IPS-11a (cell line): ENCODE measurements around the gene PKNOX2.

ENCODE experiments used
- H3K4me3 ChIP-seq: one replicate; pipeline ENCODE4 v1.5.1; 2013; ENCODE audit warnings: low read depth, low read length, control low read depth

Gene PKNOX2

DNA sequence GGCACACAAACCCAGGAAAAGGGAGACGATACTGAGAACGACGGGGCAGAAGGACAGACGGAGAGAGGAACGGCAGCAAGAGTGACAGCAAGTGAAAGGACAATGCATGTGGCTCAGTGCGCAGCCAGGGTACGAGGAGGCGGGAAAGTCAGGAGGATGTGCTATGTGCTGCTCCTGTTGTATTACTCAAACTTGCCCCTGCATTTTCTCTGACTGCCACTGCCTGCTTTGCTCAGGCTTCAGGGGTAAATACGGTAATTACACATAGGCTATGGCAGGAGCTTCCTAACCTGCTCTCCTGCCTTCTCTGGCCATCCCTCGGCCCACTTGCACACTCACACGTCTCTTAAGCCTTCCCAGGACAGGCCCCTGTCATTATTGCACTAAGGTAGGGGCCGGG is 236.7 kb downstream of the PKNOX2 start:
- H3K4me3 ChIP-seq: no peak overlapping the region

DNA sequence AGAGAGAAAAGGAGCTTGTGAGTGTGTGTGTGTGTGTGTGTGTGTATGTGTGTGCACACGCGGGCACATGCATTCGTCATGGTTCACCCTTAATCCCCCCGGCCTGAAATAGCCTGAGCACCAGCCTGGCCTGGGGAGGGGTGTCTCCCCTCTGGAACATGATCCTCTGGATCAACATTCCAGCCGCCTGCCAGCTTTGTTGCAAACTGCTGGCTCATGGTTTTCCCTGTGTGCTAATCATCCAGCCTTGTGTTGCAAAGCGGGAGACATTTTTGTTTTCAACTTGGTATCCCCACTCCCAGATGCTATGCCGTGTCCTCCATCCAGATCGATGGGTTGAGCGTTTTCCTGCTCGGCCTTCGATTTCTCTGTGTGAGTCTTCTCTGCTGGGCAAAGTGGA is 237.2 kb downstream of the PKNOX2 start:
- no peak overlapping the region for H3K4me3 ChIP-seq

DNA sequence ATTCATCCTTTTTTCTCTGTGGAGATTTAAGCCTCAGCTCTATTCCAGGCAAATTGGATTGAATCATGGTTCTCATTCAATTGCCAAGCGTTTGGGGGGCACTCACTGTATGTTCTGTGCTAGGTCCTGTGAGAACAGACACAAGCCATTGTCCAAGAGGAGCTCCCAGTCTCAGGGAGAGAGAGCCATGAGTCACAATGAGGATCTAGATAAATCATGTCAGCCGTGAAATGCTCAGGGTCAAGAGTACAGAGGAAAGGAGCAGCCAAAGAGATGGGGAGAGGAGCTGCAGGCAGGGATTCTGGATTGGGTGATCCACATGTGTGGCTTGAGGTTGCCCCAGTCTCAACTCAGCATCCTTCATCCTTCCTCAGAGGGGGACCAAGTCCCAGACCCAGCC is 237.9 kb downstream of the PKNOX2 start:
- no peak overlapping the region for H3K4me3 ChIP-seq

DNA sequence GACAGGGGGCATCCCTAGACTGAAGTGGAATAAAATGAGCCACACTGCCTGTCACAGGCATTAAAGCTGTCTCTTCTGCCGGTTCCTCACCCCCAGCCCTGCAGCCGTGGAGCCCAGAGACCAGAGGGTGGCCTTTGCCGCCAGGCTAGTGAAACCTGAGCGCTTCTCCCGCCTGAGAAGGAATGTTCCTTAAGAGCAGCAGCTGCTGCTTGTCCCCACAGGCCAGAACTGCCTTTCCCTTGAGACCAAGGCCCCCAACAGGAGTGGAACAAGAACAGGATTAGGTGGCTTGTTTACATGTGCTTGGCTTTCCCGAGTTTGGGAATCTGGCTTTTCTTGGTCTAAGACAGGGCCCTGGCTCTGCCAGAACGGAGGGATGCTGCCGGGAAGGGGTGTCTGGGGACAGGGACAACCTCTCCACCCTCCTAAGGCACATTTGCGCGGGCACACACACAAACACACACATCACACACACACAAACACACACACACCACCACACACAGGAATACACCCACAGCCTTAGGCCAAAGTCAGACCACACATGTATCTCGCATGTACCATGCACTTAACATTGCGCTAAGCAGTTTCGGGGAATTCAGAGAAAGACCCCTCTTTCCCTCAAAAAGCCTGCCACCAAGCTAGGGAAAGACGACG is 239.7 kb downstream of the PKNOX2 start:
- H3K4me3 ChIP-seq: no peak overlapping the region

DNA sequence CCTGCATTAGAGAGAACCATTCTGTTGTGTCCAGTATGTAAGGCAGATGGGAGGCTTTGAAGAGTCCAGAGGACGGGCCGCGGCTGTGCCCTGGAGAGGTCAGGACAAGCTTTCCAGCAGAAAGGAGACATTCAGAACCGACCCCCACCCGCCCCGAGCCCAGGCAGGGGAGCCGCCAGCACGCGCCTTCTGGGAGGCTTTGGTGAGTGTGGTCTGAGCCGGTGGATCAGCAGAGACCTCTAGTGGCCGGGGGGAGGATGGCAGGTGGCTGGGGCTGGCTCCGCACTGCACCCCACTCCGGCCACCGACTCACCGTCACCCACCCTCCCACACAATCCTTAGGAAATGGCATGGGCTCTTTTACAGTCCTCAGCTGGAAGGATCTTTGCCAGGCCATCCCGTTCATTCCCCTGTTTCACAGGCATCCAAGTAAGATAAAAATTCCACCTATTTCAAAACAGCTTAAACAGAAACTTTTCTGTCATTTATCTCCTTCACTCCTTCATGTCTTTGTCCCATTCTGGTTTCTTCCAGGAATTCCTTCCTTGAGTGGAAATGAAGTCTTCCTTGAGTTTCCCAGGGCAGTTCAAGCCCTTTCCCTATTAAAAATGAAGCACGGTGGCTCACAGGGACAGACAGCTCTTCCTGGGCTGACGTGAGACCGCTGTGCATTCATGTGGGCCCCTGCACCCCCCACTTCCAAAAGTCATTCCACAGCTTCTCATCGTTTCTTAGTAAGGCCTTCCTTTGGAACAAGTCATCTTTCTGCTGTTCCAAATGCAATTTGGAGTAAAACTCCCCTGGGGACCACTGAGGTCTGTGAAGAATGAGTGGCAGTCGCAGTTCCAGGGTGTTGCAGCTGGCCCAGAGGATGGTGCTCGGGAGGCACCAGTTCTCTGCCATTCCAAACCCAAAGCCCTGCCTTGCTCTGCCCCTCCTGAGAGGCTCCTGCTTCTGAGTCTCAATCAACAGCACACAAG is 240.6 kb downstream of the PKNOX2 start:
- no peak overlapping the region for H3K4me3 ChIP-seq

DNA sequence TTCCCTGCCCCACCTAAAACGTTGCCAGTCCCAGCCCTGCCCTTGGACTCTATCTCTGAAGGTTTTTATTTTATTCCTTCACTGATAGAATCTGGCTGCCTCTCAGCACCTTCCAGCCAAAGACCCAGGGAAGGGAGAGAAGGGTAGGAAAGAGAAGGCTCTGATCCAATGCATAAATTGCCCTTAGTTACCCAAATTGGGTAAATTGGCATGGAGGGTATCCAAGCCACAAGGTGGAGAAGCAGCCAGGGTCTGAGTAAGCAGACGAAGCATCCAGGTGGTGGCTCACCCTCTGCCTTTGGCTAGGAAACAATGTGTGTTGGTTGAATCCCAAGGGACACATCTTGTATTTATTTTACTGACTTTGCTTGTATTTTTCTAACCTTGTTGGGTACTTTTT is 242.5 kb downstream of the PKNOX2 start:
- H3K4me3 ChIP-seq: no peak overlapping the region

DNA sequence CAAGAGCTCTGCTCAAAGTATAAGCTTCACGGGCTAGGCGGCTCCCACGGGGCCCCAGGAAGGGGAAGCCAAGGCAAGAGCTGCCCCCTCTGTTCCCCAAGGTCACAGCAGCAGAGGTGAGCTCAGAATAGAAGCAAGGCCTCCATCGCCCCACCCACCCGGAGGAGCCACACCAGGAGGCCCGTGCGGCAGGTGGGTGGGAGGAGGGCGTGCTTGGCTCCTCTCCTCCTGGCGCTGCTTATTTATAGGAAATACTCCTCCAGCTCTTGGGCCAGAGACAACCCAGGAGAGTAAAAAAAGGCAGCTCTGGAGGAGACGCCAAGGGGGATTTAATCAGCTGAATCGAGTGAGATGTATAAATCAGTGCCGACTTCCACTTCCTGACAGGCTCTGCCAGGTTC is 243.8 kb downstream of the PKNOX2 start:
- no peak overlapping the region for H3K4me3 ChIP-seq

DNA sequence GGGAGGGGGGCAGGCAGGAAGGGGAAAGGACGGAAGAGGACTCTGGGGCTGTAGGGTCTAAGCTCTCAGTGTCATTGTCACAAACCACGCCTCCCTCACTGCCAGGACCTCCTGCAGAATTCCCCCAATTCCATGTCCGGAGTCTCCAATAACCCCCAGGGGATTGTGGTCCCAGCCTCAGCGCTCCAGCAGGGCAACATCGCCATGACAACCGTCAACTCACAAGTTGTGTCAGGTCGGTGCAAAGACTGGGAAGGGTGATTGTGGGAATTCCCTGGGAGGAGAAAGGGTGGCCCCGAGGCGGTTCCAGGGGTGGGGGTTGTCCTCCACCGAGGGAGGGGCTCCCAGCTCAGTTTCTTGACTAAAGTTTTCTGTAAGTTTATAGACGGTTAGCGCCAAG is 245.5 kb downstream of the PKNOX2 start:
- no peak overlapping the region for H3K4me3 ChIP-seq

DNA sequence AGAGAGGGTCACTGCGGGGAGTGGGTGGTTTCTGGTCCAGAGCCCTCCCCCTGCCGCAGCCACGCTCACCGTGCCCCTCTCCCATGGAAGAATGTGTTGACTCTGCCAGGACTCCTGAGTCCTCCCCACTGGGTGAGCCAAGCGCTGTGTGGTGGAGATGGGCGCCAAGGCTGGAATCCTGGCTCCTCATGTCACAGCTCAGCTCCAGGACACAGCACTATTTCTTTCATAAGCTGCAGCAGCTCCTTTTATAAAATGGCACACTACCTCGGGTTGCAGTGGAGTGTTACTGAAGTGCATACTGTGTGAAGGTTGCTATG is 247.6 kb downstream of the PKNOX2 start:
- no peak overlapping the region for H3K4me3 ChIP-seq

DNA sequence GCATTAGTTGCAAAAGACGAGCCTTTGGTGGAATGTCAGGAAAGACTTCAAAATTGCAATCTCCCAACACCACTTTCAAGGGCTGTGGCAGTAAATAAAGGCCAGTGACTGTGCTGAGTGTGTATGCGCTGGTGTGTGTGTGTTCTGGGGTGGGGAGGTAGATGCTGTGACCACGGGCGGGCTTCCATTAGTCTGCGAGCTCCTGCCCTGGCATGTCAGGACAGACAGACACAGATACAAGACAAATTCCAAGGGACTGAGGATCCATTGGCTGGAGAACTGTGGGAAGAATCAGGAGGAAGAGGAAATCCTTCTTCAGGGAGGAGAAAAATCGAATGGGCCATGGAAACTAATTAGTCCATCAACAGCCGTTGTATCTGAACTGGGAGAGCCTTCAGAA is 248.0 kb downstream of the PKNOX2 start:
- no peak overlapping the region for H3K4me3 ChIP-seq

DNA sequence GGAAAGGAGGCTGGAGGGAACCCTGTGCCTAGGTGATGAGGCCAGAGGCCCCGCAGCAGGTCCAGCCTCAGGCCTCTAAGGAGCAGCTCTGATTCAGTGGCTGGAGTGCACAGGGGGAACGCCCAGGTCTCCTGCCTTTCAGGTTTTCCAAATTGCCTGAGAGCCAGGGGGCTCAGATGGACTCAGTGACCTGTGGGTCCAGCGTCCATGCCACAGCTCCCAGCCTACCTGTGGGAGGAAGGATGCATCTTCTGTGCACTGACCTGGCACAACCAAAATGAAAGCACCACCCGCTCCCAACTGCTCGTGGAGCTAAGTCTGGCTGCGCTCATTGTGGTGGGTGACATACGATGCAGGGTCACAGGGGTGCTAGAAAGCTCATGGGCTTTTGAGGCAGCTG is 248.7 kb downstream of the PKNOX2 start:
- no peak overlapping the region for H3K4me3 ChIP-seq

DNA sequence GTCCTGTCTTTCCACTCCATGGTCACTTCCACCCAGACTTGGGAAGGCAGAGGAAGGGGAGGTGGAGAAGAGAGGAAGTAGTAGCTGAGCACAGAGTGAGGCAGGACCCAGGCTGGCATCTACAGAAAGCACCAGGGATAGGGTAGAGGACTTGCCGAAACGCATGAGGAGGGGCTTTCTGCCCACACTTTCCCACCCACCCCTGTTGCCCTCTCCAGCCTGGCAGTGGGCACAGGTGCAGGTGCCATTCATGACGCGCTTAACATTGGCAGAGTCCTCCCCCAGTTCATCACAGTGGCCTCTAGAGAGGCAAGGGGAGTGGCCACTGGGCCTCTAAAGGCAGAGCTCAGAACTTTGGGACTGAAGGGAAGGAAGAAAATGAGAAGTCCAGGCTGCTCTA is 249.6 kb downstream of the PKNOX2 start:
- no peak overlapping the region for H3K4me3 ChIP-seq

DNA sequence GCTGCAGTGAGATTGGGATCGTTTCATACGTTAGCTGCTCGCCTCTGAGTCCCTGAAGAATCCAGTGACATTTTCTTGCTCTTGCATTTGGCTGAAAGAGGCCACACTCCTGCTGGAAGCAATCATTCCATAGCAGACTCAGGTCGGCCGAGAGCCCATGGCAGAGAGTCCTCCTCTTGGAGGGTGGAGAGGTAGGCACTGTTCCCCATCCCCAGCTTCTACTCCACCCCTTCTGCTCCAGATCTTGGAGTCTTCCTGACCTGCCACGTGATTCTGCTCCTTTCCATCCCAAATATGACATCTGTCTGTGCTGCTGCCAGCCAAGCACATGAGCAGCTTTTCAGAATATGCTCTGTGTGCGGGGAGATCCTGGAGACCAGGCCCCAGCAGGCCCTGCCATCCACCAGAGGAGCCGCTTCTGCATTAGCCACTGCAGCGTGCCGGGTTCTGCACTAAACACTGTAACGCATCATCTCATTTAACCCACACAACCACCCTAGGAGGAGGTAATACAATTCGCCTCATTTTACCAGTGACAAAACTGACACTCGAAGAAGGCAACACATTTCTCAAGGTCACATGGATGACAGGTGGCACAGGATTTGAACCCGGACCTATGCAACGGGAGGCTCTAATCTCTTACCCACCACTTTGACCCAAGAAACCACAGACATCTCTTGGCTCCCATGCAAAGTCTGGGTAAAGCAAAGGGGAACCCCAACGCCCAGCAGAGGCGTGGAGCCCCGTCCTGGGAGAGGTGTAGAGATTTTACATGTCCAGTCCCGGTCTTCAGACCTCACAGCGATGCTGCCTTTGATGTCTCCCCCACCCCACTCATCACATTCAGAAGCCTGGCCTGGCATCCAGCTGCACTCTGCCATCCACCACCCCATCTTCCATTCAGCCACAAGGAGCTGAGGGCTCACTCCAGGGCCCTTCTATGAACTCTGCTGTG is 252.7 kb downstream of the PKNOX2 start:
- no peak overlapping the region for H3K4me3 ChIP-seq

DNA sequence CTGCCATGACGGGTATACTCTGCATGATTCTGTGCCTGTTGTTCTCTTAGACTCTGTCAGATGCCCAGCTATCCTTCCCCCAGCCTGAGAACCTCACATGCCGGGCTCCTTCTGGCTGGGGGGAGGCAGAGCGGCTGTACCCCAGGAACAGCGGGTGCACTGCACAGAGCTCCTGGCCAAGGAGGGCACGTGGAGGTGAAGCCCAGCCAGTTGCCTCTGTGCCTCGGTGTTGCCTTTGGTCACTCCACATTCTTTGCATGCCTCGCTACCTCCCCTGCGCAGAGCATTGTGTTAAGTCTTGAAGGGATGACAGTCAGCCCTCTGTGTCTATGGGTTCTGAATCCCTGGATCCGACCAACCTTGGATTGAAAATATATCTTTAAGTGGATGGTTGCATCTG is 253.8 kb downstream of the PKNOX2 start:
- H3K4me3 ChIP-seq: no peak overlapping the region

DNA sequence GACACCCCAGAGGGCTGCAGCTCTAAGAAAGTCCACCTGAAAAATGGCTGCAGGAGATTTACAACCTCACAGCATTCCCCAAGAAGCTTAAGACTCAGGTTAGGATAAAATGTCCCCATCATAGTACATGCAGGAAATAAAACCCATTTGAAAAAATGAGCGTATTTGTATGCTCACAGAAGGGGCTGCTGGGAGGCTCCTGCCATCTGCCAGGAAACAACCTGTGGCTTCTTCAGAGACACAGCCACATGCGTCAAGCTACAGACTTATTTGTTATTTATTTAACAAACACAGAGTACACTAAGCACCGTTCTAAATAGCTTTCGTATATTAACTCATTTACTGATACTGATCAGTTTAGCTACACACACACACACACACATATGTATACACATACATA is 258.1 kb downstream of the PKNOX2 start:
- no peak overlapping the region for H3K4me3 ChIP-seq

DNA sequence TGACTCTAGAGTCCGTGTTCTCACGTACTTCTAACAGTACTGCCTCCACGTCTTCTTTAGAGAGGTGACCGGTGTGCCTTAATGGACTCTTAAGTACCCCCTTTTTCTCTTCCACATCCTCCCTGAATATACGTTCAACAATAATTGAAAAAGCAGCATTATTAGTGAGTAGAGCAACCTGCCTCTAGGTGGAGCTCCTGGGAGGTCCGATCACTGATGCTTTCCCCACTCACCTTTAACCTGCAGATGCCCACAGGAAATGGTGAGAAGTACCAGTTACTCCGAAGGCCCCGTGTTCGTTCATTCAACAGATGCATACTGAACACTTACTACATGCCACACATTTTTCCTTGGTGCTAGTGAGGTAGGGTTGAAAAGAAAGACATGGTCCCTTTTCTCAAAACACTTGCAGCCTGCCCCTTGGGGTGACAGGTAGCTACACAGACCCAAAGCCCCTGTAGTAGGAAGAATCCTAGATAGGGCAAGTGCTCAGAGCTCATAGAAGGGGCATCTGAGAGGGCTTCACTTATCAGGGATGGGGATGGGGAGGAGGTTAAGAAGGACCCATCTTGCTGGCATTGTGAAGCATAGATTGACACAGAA is 258.8 kb downstream of the PKNOX2 start:
- no peak overlapping the region for H3K4me3 ChIP-seq

DNA sequence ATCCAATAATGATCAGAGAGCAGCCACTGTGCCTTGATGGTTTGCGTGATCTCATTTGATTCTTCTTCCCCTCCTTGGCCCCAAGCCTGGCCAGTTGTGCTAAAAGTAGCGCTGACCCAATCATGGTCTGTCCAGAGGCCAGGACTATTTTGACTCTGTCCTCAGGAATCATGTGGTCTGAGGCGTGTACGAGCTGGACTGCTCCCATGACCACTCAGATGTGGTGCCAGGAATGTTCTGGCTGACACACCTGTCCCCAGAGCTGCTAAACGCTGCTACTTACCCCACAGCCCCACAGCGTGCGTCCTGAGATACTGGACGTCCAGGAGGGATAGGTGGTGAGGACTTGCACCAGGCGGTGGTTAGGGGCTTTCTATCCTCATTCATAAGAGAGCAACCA is 261.1 kb downstream of the PKNOX2 start:
- H3K4me3 ChIP-seq: no peak overlapping the region

DNA sequence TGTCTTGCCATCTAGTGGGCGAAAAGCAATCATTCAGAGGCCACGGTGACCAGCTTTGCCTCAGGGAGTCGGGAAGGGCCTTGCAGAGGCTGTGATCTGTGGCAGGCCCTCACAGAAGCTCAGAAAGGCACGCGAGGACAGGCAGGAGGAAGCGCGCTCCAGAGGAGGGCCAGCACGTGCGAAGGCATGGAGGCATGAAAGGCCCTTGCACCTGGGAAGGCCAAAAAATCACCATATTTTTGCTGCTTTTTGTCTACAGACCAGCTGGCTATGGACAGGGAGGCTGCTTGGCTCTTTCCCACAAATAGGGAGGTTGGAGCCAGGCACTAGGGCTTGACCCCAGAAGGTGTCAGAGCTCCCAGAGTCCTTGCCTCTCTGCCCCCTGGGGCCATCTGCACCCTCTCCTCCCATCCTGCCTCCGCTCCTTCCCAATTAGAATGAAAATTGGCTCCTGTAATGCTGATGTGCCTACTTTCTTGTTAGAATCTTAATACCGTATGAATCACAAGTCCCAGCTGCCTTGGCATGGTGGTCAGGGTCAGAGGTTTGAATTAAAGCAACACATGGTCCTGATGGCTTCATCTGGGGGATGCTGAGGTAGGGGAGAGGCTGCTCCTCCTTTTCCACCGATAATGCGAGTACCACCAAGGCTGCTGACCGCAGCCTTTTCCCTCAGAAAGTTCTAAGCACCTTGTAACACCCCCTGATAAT is 262.4 kb downstream of the PKNOX2 start:
- H3K4me3 ChIP-seq: no peak overlapping the region

DNA sequence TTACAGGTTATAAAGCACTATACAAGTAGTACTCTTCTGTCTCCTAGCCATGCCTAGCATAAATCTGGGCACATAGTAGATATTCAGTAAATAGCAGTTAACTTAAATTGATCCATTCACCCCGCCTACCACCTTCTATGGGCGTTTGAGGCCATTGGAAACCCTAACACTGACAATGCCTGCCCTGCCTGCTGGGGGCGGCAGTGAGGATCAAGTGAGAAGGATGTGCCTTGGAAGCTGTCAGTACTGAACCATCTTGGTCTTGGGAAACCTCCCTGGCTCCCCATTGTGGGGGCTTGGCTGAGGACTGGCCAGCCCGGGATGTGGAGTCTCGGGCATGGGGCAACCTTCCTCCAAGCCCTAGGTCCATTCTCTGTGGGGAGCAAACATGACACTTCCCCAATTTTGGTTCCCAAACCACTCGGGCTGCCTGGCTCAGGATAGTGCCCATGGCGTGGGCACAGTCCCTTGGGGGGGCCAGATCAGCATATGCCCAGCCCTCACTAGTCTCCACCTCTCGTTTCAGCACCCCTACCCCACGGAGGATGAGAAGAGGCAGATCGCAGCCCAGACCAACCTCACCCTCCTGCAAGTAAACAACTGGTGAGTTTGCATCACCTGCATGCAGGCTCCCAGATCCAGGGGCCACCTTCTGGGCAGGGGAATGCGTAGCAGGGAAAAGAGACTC is 264.1 kb downstream of the PKNOX2 start:
- no peak overlapping the region for H3K4me3 ChIP-seq

DNA sequence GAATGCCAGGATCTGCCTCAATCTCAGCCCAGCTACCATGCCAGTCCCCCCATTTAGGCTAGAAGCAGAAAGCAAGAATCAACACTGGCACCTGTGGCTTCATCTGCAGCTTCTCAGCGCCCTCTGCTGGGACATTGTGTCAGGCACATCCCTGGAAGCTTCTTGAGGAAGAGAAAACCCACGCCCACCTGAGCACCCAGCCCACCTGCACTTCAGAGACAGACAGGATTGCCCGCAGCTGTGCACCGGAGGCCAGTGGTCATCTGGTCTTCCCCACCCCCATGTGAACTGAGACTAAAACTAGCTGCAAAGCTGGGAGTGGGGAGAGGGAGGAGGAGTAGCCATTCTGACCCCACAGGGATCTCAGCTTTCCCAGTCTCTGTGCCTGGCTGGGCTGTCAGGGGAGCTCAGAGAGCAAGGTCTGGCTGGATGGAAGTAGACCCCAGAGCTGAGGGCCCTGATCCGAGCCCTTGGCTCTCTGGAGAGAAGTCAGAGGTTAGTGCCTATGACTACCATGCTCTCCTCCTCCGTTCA is 264.7 kb downstream of the PKNOX2 start:
- no peak overlapping the region for H3K4me3 ChIP-seq
